ENCODE measurements around the gene SCEL.

Gene SCEL

GRCh38 chr13:77623806-77624205 is 88.3 kb downstream of the SCEL start (continued):
- TF ChIP-seq, protein P1, sequence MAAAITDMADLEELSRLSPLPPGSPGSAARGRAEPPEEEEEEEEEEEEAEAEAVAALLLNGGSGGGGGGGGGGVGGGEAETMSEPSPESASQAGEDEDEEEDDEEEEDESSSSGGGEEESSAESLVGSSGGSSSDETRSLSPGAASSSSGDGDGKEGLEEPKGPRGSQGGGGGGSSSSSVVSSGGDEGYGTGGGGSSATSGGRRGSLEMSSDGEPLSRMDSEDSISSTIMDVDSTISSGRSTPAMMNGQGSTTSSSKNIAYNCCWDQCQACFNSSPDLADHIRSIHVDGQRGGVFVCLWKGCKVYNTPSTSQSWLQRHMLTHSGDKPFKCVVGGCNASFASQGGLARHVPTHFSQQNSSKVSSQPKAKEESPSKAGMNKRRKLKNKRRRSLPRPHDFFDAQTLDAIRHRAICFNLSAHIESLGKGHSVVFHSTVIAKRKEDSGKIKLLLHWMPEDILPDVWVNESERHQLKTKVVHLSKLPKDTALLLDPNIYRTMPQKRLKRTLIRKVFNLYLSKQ (tag by site-specific recombination; IDR thresholded peaks at IDR 0.05; ENCODE audit: borderline replicate concordance), result no peak
- TF ChIP-seq ZEB2 (tag by site-specific recombination; IDR thresholded peaks at IDR 0.05) (no peak), OSR2 (tag by site-specific recombination; IDR thresholded peaks at IDR 0.05) (no peak), HIC1 (tag by site-specific recombination; IDR thresholded peaks at IDR 0.05) (no peak)

DNA sequence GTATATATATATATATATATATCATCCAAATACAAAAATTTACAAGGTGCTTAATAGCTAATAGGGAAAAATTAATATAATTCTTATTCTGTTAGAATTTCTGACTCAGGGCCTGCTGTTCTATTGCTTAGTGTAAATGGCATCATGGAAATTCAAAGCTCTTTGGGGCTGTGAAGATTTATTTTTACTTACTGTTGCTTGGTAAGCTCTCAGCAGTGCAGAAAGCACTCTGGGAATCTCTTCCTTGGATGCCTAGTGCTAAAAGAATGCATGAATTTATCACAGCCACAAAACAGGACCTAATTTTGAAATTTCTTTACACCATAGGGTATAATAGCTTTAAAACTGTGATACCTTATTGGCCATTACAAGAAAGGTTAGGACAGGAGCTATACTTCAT is 92.7 kb downstream of the SCEL start:
- CTCF ChIA-PET, result interaction anchor here (0.7 kb wide), 2 partner anchors 152 to 1889 kb away, joined by 3 to 5 read pairs; no protein-coding TSS in a partner anchor
- POLR2A ChIA-PET, result no interaction called here

More for the DNA sequence above, 92.7 kb downstream of the SCEL start:
- Histone ChIP-seq H3K4me1 (ENCODE audit: control insufficient read depth, insufficient read depth, low read length) (no peaks in the 10 kb centered on the region), H3K9me3 (ENCODE audit: control insufficient read depth, insufficient read depth, low read depth, low read length) (no peaks in the 10 kb centered on the region), H3K4me3 (ENCODE audit: low read depth, low read length) (no peak overlapping the region), H3K36me3 (ENCODE audit: control insufficient read depth in 2 of 2, insufficient read depth in 1 of 2, low read length in 2 of 2) (no peaks in the 10 kb centered on the region), H3K27ac (ENCODE audit: extremely low read depth, low read depth, low read length) (no peak overlapping the region)
- TF ChIP-seq, protein P2, sequence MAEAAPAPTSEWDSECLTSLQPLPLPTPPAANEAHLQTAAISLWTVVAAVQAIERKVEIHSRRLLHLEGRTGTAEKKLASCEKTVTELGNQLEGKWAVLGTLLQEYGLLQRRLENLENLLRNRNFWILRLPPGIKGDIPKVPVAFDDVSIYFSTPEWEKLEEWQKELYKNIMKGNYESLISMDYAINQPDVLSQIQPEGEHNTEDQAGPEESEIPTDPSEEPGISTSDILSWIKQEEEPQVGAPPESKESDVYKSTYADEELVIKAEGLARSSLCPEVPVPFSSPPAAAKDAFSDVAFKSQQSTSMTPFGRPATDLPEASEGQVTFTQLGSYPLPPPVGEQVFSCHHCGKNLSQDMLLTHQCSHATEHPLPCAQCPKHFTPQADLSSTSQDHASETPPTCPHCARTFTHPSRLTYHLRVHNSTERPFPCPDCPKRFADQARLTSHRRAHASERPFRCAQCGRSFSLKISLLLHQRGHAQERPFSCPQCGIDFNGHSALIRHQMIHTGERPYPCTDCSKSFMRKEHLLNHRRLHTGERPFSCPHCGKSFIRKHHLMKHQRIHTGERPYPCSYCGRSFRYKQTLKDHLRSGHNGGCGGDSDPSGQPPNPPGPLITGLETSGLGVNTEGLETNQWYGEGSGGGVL (tag by site-specific recombination; IDR thresholded peaks at IDR 0.05), result no peak
- TF ChIP-seq ZFP41 (tag by site-specific recombination; IDR thresholded peaks at IDR 0.05; ENCODE audit: borderline replicate concordance), result no peak
- no peak for TF ChIP-seq ZNF621 (tag by site-specific recombination; IDR thresholded peaks at IDR 0.05)
- no peak for TF ChIP-seq KLF10 (tag by site-specific recombination; IDR thresholded peaks at IDR 0.05)
- TF ChIP-seq, protein P3, sequence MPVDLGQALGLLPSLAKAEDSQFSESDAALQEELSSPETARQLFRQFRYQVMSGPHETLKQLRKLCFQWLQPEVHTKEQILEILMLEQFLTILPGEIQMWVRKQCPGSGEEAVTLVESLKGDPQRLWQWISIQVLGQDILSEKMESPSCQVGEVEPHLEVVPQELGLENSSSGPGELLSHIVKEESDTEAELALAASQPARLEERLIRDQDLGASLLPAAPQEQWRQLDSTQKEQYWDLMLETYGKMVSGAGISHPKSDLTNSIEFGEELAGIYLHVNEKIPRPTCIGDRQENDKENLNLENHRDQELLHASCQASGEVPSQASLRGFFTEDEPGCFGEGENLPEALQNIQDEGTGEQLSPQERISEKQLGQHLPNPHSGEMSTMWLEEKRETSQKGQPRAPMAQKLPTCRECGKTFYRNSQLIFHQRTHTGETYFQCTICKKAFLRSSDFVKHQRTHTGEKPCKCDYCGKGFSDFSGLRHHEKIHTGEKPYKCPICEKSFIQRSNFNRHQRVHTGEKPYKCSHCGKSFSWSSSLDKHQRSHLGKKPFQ (tag by site-specific recombination; IDR thresholded peaks at IDR 0.05), result no peak
- TF ChIP-seq ZNF37A (tag by site-specific recombination; IDR thresholded peaks at IDR 0.05), result no peak
- TF ChIP-seq, protein P4, sequence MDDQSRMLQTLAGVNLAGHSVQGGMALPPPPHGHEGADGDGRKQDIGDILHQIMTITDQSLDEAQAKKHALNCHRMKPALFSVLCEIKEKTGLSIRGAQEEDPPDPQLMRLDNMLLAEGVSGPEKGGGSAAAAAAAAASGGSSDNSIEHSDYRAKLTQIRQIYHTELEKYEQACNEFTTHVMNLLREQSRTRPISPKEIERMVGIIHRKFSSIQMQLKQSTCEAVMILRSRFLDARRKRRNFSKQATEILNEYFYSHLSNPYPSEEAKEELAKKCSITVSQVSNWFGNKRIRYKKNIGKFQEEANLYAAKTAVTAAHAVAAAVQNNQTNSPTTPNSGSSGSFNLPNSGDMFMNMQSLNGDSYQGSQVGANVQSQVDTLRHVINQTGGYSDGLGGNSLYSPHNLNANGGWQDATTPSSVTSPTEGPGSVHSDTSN (CRISPR knock-in tag; IDR thresholded peaks at IDR 0.05), result no peak
- no peak for TF ChIP-seq ZNF16 (tag by site-specific recombination; IDR thresholded peaks at IDR 0.05; ENCODE audit: low read depth)
- TF ChIP-seq ZNF837 (tag by site-specific recombination; IDR thresholded peaks at IDR 0.05), result no peak
- no peak for TF ChIP-seq MZF1 (tag by site-specific recombination; IDR thresholded peaks at IDR 0.05; ENCODE audit: borderline replicate concordance)
- TF ChIP-seq WT1 (tag by site-specific recombination; IDR thresholded peaks at IDR 0.05), result no peak
- TF ChIP-seq ZNF362 (tag by site-specific recombination; IDR thresholded peaks at IDR 0.05), result no peak
- no peak for TF ChIP-seq ZBTB1 (tag by site-specific recombination; IDR thresholded peaks at IDR 0.05)
- no peak for TF ChIP-seq ZNF157 (tag by site-specific recombination; IDR thresholded peaks at IDR 0.05)
- no peak for TF ChIP-seq ZNF623 (tag by site-specific recombination; IDR thresholded peaks at IDR 0.05)
- TF ChIP-seq ZNF585B (tag by site-specific recombination; IDR thresholded peaks at IDR 0.05), result no peak
- TF ChIP-seq, protein P5, sequence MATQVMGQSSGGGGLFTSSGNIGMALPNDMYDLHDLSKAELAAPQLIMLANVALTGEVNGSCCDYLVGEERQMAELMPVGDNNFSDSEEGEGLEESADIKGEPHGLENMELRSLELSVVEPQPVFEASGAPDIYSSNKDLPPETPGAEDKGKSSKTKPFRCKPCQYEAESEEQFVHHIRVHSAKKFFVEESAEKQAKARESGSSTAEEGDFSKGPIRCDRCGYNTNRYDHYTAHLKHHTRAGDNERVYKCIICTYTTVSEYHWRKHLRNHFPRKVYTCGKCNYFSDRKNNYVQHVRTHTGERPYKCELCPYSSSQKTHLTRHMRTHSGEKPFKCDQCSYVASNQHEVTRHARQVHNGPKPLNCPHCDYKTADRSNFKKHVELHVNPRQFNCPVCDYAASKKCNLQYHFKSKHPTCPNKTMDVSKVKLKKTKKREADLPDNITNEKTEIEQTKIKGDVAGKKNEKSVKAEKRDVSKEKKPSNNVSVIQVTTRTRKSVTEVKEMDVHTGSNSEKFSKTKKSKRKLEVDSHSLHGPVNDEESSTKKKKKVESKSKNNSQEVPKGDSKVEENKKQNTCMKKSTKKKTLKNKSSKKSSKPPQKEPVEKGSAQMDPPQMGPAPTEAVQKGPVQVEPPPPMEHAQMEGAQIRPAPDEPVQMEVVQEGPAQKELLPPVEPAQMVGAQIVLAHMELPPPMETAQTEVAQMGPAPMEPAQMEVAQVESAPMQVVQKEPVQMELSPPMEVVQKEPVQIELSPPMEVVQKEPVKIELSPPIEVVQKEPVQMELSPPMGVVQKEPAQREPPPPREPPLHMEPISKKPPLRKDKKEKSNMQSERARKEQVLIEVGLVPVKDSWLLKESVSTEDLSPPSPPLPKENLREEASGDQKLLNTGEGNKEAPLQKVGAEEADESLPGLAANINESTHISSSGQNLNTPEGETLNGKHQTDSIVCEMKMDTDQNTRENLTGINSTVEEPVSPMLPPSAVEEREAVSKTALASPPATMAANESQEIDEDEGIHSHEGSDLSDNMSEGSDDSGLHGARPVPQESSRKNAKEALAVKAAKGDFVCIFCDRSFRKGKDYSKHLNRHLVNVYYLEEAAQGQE (tag by site-specific recombination; IDR thresholded peaks at IDR 0.05), result no peak
- TF ChIP-seq ZNF544 (tag by site-specific recombination; IDR thresholded peaks at IDR 0.05), result no peak
